Loucy (cell line): ENCODE data around the gene PRMT6.

ENCODE experiments used
- H2AFZ ChIP-seq: fragments of 200-600 bp; sonication (generic); 2 replicates; pipeline ENCODE4 v1.6.0; 2016; ENCODE audit warnings: antibody characterized with exemption, mild to moderate bottlenecking, low read length, moderate library complexity
- H3F3A ChIP-seq: fragments of 200-600 bp; 2 replicates; pipeline ENCODE4 v1.6.0; 2016; ENCODE audit warnings: antibody characterized with exemption, low read depth, mild to moderate bottlenecking
- H3K27me3 ChIP-seq: fragments of 200-600 bp; sonication (generic); 2 replicates; pipeline ENCODE4 v1.6.1; 2014; ENCODE audit warnings: low read length, mild to moderate bottlenecking; ENCODE audit not compliant: insufficient read depth, poor library complexity, severe bottlenecking
- H3K36me3 ChIP-seq: fragments of 200-600 bp; sonication (generic); 2 replicates; pipeline ENCODE4 v1.6.1; 2016; ENCODE audit warnings: low read length; ENCODE audit not compliant: insufficient read depth
- H3K4me1 ChIP-seq: fragments of 200-600 bp; sonication (generic); 2 replicates; pipeline ENCODE4 v1.5.1; 2014; ENCODE audit warnings: low read length, mild to moderate bottlenecking; ENCODE audit not compliant: insufficient read depth, poor library complexity, severe bottlenecking
- H3K4me2 ChIP-seq: fragments of 200-600 bp; sonication (generic); 2 replicates; pipeline ENCODE4 v1.6.0; 2014; ENCODE audit warnings: antibody characterized with exemption, low read length, low read depth, mild to moderate bottlenecking; ENCODE audit not compliant: poor library complexity, severe bottlenecking
- H3K4me3 ChIP-seq: fragments of 200-600 bp; sonication (generic); 2 replicates; pipeline ENCODE4 v1.5.1; 2014; ENCODE audit warnings: low read length, mild to moderate bottlenecking, mixed read lengths; ENCODE audit not compliant: poor library complexity, severe bottlenecking
- H3K79me2 ChIP-seq: fragments of 200-600 bp; sonication (generic); 2 replicates; pipeline ENCODE4 v1.6.1; 2014; ENCODE audit warnings: low read length; ENCODE audit not compliant: insufficient read depth
- H3K9ac ChIP-seq: fragments of 200-600 bp; sonication (generic); 2 replicates; pipeline ENCODE4 v1.6.0; 2014; ENCODE audit warnings: mild to moderate bottlenecking, low read depth, low read length, moderate library complexity; ENCODE audit not compliant: poor library complexity, severe bottlenecking
- H3K9me2 ChIP-seq: fragments of 200-600 bp; sonication (generic); replicated peaks from 2 replicates; pipeline ENCODE4 v1.6.1; 2016; ENCODE audit warnings: low read depth, low read length, mixed read lengths
- H3K9me3 ChIP-seq: fragments of 200-600 bp; sonication (generic); 2 replicates; pipeline ENCODE4 v1.6.1; 2014; ENCODE audit warnings: mild to moderate bottlenecking, antibody characterized with exemption, low read length, low read depth; ENCODE audit not compliant: insufficient read depth
- H4K20me1 ChIP-seq: fragments of 200-600 bp; sonication (generic); 2 replicates; pipeline ENCODE4 v1.6.0; 2014; ENCODE audit warnings: antibody characterized with exemption, low read length, mild to moderate bottlenecking; ENCODE audit not compliant: insufficient read depth, poor library complexity, severe bottlenecking
- EZH2phosphoT487 ChIP-seq: fragments of 200-600 bp; IDR thresholded peaks from 2 replicates; pipeline ENCODE4 v1.6.1; 2018; ENCODE audit warnings: antibody characterized with exemption, mild to moderate bottlenecking, moderate library complexity, borderline replicate concordance
- TF ChIP-seq, protein P1 (sequence below): fragments of 200-600 bp; sonication (generic); conservative IDR thresholded peaks from 2 replicates; pipeline ENCODE4 v1.5.1; 2014; ENCODE audit warnings: mild to moderate bottlenecking, antibody characterized with exemption, low read length

The PRMT6 gene

DNA sequence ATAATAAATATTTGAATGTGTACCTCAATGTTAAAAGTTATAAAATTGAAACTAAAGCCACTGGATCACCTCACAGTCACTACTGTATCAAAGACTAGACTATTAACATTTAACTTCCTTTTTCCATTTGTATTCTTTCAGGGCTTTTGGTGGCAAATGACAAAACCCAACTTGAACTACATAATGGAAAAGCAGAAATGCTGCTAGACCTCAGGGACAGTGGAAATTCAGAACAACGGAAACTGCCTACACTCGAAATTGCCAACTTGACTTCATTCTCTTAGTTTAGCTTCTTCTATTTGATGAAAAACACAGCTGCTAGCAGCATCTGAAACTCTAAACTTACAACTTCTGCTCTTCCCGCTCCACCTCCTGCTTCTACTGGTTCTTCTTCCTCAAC lies 49.4 kb downstream of the PRMT6 start:
- H3K36me3 ChIP-seq, result no peaks in the 10 kb centered on the region
- no peaks in the 10 kb centered on the region for H3K4me1 ChIP-seq
- no peaks in the 10 kb centered on the region for H3K27me3 ChIP-seq
- no peaks in the 10 kb centered on the region for H4K20me1 ChIP-seq
- TF ChIP-seq, protein P1, sequence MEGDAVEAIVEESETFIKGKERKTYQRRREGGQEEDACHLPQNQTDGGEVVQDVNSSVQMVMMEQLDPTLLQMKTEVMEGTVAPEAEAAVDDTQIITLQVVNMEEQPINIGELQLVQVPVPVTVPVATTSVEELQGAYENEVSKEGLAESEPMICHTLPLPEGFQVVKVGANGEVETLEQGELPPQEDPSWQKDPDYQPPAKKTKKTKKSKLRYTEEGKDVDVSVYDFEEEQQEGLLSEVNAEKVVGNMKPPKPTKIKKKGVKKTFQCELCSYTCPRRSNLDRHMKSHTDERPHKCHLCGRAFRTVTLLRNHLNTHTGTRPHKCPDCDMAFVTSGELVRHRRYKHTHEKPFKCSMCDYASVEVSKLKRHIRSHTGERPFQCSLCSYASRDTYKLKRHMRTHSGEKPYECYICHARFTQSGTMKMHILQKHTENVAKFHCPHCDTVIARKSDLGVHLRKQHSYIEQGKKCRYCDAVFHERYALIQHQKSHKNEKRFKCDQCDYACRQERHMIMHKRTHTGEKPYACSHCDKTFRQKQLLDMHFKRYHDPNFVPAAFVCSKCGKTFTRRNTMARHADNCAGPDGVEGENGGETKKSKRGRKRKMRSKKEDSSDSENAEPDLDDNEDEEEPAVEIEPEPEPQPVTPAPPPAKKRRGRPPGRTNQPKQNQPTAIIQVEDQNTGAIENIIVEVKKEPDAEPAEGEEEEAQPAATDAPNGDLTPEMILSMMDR, result no peak
- TF ChIP-seq EZH2phosphoT487, result no peak
- no peaks in the 10 kb centered on the region; the same call in 1 of the 2 replicates for H3K9me2 ChIP-seq
- H2AFZ ChIP-seq, result no peak overlapping the region
- H3K4me2 ChIP-seq, result no peak overlapping the region
- no peak overlapping the region for H3K4me3 ChIP-seq
- no peaks in the 10 kb centered on the region for H3F3A ChIP-seq
- no peaks in the 10 kb centered on the region for H3K9me3 ChIP-seq
- no peaks in the 10 kb centered on the region for H3K79me2 ChIP-seq
- H3K9ac ChIP-seq, result no peak overlapping the region
